Uterus (tissue), 4 donors: ENCODE data around the gene ZNF528. TPM values are rescaled to one million over a fixed set of nuclear protein-coding genes. Genes with fewer than 3 reads are reported as not detected.
A peak's percentile ranks its signal among the peaks of the same experiment; 100 is the strongest.

Experiments
- DNase-seq, 2 donors: peaks; one replicate each; pipeline ENCODE4 v3.0.0-alpha.2; 2019 to 2020
- H3K27ac ChIP-seq, 2 donors: fragments of 200-600 bp; sonication (generic); 1 replicate in 1 of 2; 2 replicates in 1 of 2; pipeline ENCODE4 v1.5.1; 2016 to 2018
- H3K27me3 ChIP-seq, 2 donors: fragments of 200-600 bp; sonication (generic); one replicate each; pipeline ENCODE4 v1.5.1; 2018 to 2019; ENCODE audit warnings: control low read depth in 1 of 2
- H3K36me3 ChIP-seq, 2 donors: fragments of 200-600 bp; sonication (generic); one replicate each; pipeline ENCODE4 v1.5.1; 2019; ENCODE audit warnings: control low read depth in 1 of 2
- H3K4me1 ChIP-seq, 2 donors: fragments of 200-600 bp; sonication (generic); one replicate each; pipeline ENCODE4 v1.5.1; 2018 to 2019; ENCODE audit warnings: control low read depth in 1 of 2
- H3K4me3 ChIP-seq, 2 donors: fragments of 200-600 bp; sonication (generic); 1 replicate in 1 of 2; 2 replicates in 1 of 2; pipeline ENCODE4 v1.5.1; 2018 to 2019; ENCODE audit warnings: mild to moderate bottlenecking in 1 of 2
- H3K9me3 ChIP-seq, 2 donors: fragments of 200-600 bp; sonication (generic); one replicate each; pipeline ENCODE4 v1.5.1; 2019; ENCODE audit warnings: control low read depth in 1 of 2
- POLR2A ChIP-seq, 2 donors: fragments of 450-650 bp; IDR thresholded peaks; one replicate each; pipeline ENCODE4 v1.6.1; 2016; ENCODE audit warnings: antibody characterized with exemption in 2 of 2, mild to moderate bottlenecking in 1 of 2, moderate library complexity in 1 of 2
- intact Hi-C: fragments of 100-400 bp; cut with DNase I; formaldehyde crosslinking; loops from one replicate; pipeline ENCODE4 v1.15.1; 2023; ENCODE audit warnings: low total_unique reads
- total RNA-seq, 4 donors: library from RNA; depleted of rRNA in 3 of 4; stranded (reverse); fragments of >200 nt in 3 of 4; gene quantifications; one replicate each; pipeline versions ENCODE4 v1.1.0 to v1.2.4, GENCODE V29; 2014 to 2023
- TF ChIP-seq, protein P1 (sequence below), 4 experiments: fragments of 200-600 bp in 2 of 4; fragments of 450-650 bp in 2 of 4; sonication (generic) in 2 of 4; IDR thresholded peaks; one replicate each; pipeline ENCODE4 v1.5.1; 2016 to 2019; ENCODE audit warnings: antibody characterized with exemption in 4 of 4, mild to moderate bottlenecking in 2 of 4, moderate library complexity in 1 of 4
- donor health status: DM: yes; HTN: yes; CAD: no.

The ZNF528 gene
- total RNA-seq, 4 donors from 2014 or later, result 6.2 to 80.7 (median 49.4) TPM

DNA sequence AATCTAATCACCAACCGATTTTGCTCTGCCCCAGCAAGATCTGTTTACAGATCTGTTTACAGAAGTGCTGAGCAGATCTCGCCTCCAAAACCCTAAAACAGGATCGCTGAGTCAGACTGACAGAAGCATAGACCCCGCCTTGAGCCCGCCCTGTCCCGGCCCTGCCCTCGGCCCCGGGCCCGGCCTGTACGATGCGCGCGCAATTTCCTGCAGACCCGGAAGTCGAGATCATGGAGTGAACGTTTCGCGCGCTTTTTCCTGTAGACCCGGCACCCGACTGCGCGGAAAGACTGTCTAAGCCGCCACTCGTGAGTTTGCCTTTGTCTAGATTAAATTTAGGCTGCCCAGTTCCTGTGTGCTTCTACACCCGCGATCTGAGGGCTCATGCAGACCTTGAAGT lies 31.3 kb downstream of the ZNF528 start, which contains the start of gene ZNF534:
Gene ZNF534, plus strand, starts transcription at position 212 of the 400 bp plus-strand sequence. CDS start 2,327 bp downstream, outside the sequence.
- no peaks in the 10 kb centered on the region for H3K36me3 ChIP-seq
- H3K27ac ChIP-seq, result no peak within 1 kb of the TSS
- no peak for TF ChIP-seq POLR2A (IDR thresholded peaks at IDR 0.05)
- TF ChIP-seq, protein P1, sequence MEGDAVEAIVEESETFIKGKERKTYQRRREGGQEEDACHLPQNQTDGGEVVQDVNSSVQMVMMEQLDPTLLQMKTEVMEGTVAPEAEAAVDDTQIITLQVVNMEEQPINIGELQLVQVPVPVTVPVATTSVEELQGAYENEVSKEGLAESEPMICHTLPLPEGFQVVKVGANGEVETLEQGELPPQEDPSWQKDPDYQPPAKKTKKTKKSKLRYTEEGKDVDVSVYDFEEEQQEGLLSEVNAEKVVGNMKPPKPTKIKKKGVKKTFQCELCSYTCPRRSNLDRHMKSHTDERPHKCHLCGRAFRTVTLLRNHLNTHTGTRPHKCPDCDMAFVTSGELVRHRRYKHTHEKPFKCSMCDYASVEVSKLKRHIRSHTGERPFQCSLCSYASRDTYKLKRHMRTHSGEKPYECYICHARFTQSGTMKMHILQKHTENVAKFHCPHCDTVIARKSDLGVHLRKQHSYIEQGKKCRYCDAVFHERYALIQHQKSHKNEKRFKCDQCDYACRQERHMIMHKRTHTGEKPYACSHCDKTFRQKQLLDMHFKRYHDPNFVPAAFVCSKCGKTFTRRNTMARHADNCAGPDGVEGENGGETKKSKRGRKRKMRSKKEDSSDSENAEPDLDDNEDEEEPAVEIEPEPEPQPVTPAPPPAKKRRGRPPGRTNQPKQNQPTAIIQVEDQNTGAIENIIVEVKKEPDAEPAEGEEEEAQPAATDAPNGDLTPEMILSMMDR (IDR thresholded peaks at IDR 0.05), result no peak
- H3K9me3 ChIP-seq, result peaks cover 0 to 10% of the 10 kb centered on the region in 2 donors
- H3K4me3 ChIP-seq, result no peak within 1 kb of the TSS
- intact Hi-C loops, result no loop called here
- no peak for DNase-seq
- H3K4me1 ChIP-seq, result no peaks in the 10 kb centered on the region
- H3K27me3 ChIP-seq, result no peaks in the 10 kb centered on the region

DNA sequence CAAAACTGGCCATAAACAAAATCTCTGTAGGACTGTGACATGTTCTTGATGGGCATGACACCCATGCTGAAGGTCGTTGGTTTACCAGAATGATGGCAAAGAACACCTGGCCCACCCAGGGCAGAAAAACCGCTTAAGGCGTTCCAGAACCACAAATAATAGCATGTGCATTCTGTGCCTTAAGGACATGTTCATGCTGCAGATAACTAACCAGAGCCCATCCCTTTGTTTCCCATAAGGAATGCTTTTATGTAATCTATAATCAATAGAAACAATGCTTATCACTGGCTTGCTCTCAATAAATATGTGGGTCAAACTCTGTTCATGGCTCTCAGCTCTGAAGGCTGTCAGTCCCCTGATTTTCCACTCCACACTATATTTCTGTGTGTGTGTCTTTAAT lies 44.5 kb downstream of the ZNF528 start:
- intact Hi-C loops, result no loop called here
- H3K4me3 ChIP-seq, result no peak overlapping the region
- H3K36me3 ChIP-seq, result no peaks in the 10 kb centered on the region
- no peak overlapping the region for H3K27ac ChIP-seq
- H3K9me3 ChIP-seq, result peaks cover 0 to 22% of the 10 kb centered on the region in 2 donors
- H3K27me3 ChIP-seq, result no peaks in the 10 kb centered on the region
- DNase-seq, result no peak
- no peaks in the 10 kb centered on the region for H3K4me1 ChIP-seq
- TF ChIP-seq, protein P1 (IDR thresholded peaks at IDR 0.05), result no peak
- no peak for TF ChIP-seq POLR2A (IDR thresholded peaks at IDR 0.05)

DNA sequence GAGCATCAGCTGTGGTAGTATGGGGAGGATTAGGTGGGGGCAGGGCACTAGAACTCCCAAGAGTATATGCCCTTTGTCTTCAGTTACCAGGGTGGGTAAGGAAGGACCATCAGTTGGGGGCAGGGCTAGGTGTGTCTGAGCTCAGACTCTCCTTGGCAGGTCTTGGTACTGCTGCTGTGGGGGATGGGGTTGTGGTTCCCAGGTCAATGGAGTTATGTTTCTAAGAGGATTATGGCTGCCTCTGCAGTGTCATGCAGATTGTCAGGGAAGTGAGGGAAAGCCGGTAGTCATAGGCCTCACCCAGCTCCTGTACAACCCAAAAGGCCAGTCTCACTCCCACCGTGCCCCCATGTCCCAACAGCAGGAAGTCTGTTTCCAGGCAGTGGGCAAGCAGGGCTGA lies 46.9 kb downstream of the ZNF528 start:
- no peak overlapping the region for H3K4me3 ChIP-seq
- intact Hi-C loops, result no loop called here
- no peaks in the 10 kb centered on the region for H3K36me3 ChIP-seq
- DNase-seq, result no peak
- H3K27ac ChIP-seq, result no peak overlapping the region
- no peaks in the 10 kb centered on the region for H3K27me3 ChIP-seq
- H3K9me3 ChIP-seq, result peaks cover 0 to 4% of the 10 kb centered on the region in 2 donors
- no peaks in the 10 kb centered on the region for H3K4me1 ChIP-seq
- TF ChIP-seq, protein P1 (IDR thresholded peaks at IDR 0.05), result no peak
- TF ChIP-seq POLR2A (IDR thresholded peaks at IDR 0.05), result no peak

DNA sequence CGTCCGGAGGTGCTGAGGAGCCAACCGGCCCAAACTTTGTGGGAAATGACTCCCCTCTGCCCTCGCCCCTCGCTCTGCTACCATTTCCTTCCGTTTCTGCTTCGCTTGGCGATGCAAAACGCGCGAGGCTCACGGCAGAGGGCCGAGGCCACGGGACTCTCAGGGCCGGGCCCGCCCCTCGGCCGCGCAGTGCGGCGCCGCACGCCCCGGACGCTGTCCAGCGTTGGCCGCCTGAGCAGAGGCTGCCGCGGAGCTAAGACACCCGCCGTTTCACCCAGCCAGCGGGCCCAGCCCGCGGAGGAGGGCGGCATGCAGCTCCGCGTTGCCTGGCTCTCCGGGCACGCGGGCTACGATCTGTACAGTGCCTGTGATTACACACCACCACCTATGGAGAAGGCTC lies 53.6 kb downstream of the ZNF528 start:
- Histone ChIP-seq H3K36me3 (no peaks in the 10 kb centered on the region), H3K27ac (no peak overlapping the region), H3K9me3 (peaks cover 0 to 15% of the 10 kb centered on the region in 2 donors), H3K4me3 (no peak overlapping the region), H3K27me3 (no peaks in the 10 kb centered on the region), H3K4me1 (no peaks in the 10 kb centered on the region)
- TF ChIP-seq, protein P1 (IDR thresholded peaks at IDR 0.05), result no peak
- no peak for TF ChIP-seq POLR2A (IDR thresholded peaks at IDR 0.05)
- intact Hi-C loops, result no loop called here
- no peak for DNase-seq

DNA sequence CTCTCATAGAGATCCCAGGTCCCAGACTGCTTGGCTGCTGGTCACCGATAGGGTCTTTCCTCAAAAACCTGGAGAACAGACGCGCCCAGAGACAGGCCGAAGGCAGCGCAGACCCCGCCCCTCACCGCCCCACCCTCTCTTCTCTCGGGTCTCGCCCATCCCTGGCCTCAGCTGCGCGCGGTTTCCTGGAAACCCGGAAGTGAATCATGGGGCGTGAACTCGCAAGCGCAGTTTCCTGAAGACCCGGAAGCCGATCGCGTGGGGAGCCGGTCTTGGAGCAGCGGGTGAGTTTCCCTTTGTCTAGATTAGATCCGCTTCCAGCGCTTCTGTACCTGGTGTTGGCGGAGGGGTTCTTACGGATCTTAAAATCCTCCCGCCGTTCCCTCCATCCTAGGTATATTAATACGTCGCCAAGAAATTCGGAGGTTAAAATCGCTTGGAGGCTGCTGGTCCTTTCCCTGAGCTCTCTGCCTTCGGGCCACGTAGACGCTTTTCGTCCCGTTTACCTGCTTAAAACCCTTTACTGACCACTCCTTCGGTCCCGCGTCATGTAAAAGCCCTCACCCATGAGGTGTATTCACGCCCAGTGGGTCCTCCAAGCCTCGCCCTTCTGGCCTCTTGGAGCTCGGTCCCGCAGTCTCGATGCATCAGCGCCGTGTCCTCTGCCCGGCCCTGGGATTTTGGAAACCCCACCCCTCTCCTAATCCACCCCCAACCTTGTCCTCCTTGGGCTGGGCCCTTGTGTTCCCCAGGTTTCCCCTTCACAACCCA lies 55.9 kb downstream of the ZNF528 start, which contains the start of gene ZNF578:
Gene ZNF578, plus strand, starts transcription at position 230 of the 771 bp plus-strand sequence. CDS start 48,293 bp downstream, outside the sequence.
- no peaks in the 10 kb centered on the region for H3K4me1 ChIP-seq
- peak; percentile 68 to 72 for DNase-seq
- H3K27ac ChIP-seq, result no peak within 1 kb of the TSS
- peak within 1 kb of the TSS; percentile 44 to 55 for H3K4me3 ChIP-seq
- H3K36me3 ChIP-seq, result no peaks in the 10 kb centered on the region
- intact Hi-C loops, result no loop called here
- H3K27me3 ChIP-seq, result no peaks in the 10 kb centered on the region
- peaks cover 0 to 15% of the 10 kb centered on the region in 2 donors for H3K9me3 ChIP-seq
- TF ChIP-seq, protein P1 (IDR thresholded peaks at IDR 0.05), result no peak
- no peak for TF ChIP-seq POLR2A (IDR thresholded peaks at IDR 0.05)
